Fibroblast of lung (primary cell): ENCODE results near the gene CLDN9. TPM values are rescaled to one million over a fixed set of nuclear protein-coding genes. Genes with fewer than 3 reads are reported as not detected.

Experiments used
- DNase-seq, 2 donors: peaks; one replicate each; pipeline versions ENCODE4 v3.0.0 to v3.0.0-alpha.2; 2010; ENCODE audit warnings: low read depth in 2 of 2
- H2AFZ ChIP-seq: 2 replicates; pipeline ENCODE4 v1.5.1; 2012; ENCODE audit warnings: low read length, control low read depth, inconsistent platforms
- H3K27ac ChIP-seq: 2 replicates; pipeline ENCODE4 v1.5.1; 2011; ENCODE audit warnings: low read length, control low read depth; ENCODE audit not compliant: insufficient read depth
- H3K27me3 ChIP-seq: 2 replicates; pipeline ENCODE4 v1.5.1; 2011; ENCODE audit warnings: mild to moderate bottlenecking, low read length; ENCODE audit not compliant: control insufficient read depth, insufficient read depth
- H3K36me3 ChIP-seq: 2 replicates; pipeline ENCODE4 v1.5.1; 2011; ENCODE audit warnings: low read length; ENCODE audit not compliant: control insufficient read depth, insufficient read depth
- H3K4me1 ChIP-seq: 2 replicates; pipeline ENCODE4 v1.5.1; 2011; ENCODE audit warnings: low read length; ENCODE audit not compliant: control insufficient read depth, insufficient read depth; ENCODE audit errors: extremely low read depth
- H3K4me2 ChIP-seq: 2 replicates; pipeline ENCODE4 v1.5.1; 2011; ENCODE audit warnings: low read length, control low read depth; ENCODE audit not compliant: insufficient read depth; ENCODE audit errors: extremely low read depth
- H3K4me3 ChIP-seq, 4 experiments: fragments of 200-600 bp in 1 of 4; sonication (generic) in 1 of 4; replicated peaks in 1 of 4; 2 replicates each; pipeline ENCODE4 v1.5.1; 2011 to 2016; ENCODE audit warnings: low read length in 4 of 4, low read depth in 3 of 4, mild to moderate bottlenecking in 3 of 4, control low read depth in 2 of 4, inconsistent platforms in 1 of 4, mixed read lengths in 1 of 4; ENCODE audit not compliant: insufficient read depth in 1 of 4; ENCODE audit errors: control extremely low read depth in 1 of 4
- H3K79me2 ChIP-seq: 2 replicates; pipeline ENCODE4 v1.5.1; 2012; ENCODE audit warnings: mild to moderate bottlenecking, low read length, inconsistent platforms; ENCODE audit not compliant: control insufficient read depth, insufficient read depth
- H3K9ac ChIP-seq: 2 replicates; pipeline ENCODE4 v1.5.1; 2011; ENCODE audit warnings: mild to moderate bottlenecking, low read length, control low read depth; ENCODE audit not compliant: insufficient read depth
- H3K9me3 ChIP-seq: 2 replicates; pipeline ENCODE4 v1.5.1; 2012; ENCODE audit warnings: low read depth, low read length; ENCODE audit not compliant: control insufficient read depth, insufficient read depth
- H4K20me1 ChIP-seq: 2 replicates; pipeline ENCODE4 v1.5.1; 2011; ENCODE audit warnings: low read length; ENCODE audit not compliant: control insufficient read depth, insufficient read depth; ENCODE audit errors: extremely low read depth
- CTCF ChIP-seq, 2 donors: IDR thresholded peaks in 1 of 2; conservative IDR thresholded peaks in 1 of 2; 1 replicate in 1 of 2; 2 replicates in 1 of 2; pipeline ENCODE4 v1.5.1; 2011 to 2012; ENCODE audit warnings: low read length in 2 of 2, control low read depth in 1 of 2, inconsistent platforms in 1 of 2, low read depth in 1 of 2, mild to moderate bottlenecking in 1 of 2
- EZH2 ChIP-seq: IDR thresholded peaks from 2 replicates; pipeline ENCODE4 v1.5.1; 2012; ENCODE audit warnings: low read length, control low read depth, mild to moderate bottlenecking; ENCODE audit errors: missing control alignments
- polyA plus RNA-seq, 2 donors: library from polyadenylated mRNA; depleted of rRNA in 1 of 2; stranded (reverse) in 1 of 2; unstranded in 1 of 2; fragments of >200 nt; gene quantifications; 2 replicates each; pipeline ENCODE4 v1.2.1, GENCODE V29; 2011 to 2012; ENCODE audit warnings: missing spikeins in 1 of 2
- total RNA-seq: library from RNA; depleted of rRNA; stranded (reverse); fragments of >200 nt; gene quantifications from 2 replicates; pipeline ENCODE4 v1.2.1, GENCODE V29; 2014

The CLDN9 gene
- total and polyA plus RNA-seq, 2 donors (not counting 1 experiment from before 2014, with no cell fraction given), result not detected

DNA sequence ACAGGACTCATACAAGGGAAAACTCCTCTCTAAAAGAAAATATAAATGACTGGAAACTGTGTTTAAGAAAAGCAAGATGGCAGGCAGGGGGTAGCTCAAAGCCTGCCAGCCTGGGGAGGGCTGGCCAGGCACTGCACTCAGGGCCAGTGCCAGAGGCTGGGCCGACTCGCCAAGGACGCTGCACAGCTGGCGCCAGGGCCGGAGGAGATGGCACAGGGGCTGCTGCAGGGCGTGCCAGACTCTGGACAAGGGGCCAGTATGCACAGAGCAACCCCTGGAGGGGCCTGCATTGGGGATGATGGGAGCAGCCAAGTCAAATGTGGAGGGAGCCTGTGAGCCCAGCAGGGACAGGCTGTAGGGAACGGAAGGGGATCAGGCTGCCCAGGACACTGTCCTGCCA lies 36.5 kb upstream of the CLDN9 start:
- Histone ChIP-seq H3K4me2 (no peak overlapping the region), H3K27me3 (no peaks in the 10 kb centered on the region), H3K79me2 (peaks cover 5% of the 10 kb centered on the region), H2AFZ (no peak overlapping the region), H3K9me3 (no peaks in the 10 kb centered on the region), H3K4me1 (peaks cover 8% of the 10 kb centered on the region), H3K27ac (no peak overlapping the region), H4K20me1 (no peaks in the 10 kb centered on the region), H3K4me3 (no peak overlapping the region), H3K36me3 (peaks cover 2% of the 10 kb centered on the region), H3K9ac (no peak overlapping the region)
- TF ChIP-seq CTCF (conservative IDR thresholded peaks at IDR 0.05 in 1 of 2, IDR thresholded peaks at IDR 0.05 in 1 of 2; ENCODE audit: low read depth in 1 of 2, low read length in 2 of 2) (no peak), EZH2 (no peak)
- no peak for DNase-seq

- H3K27me3 ChIP-seq, result no peaks in the 10 kb centered on the region
- peaks cover 5% of the 10 kb centered on the region for H3K79me2 ChIP-seq
- TF ChIP-seq CTCF (conservative IDR thresholded peaks at IDR 0.05 in 1 of 2, IDR thresholded peaks at IDR 0.05 in 1 of 2; ENCODE audit: low read depth in 1 of 2, low read length in 2 of 2), result no peak
- TF ChIP-seq EZH2, result no peak
- H3K9me3 ChIP-seq, result no peaks in the 10 kb centered on the region
- peaks cover 8% of the 10 kb centered on the region for H3K4me1 ChIP-seq
- H3K9ac ChIP-seq, result no peak overlapping the region
- no peak overlapping the region for H3K4me3 ChIP-seq
- H3K27ac ChIP-seq, result no peak overlapping the region
- H3K4me2 ChIP-seq, result no peak overlapping the region
- no peak overlapping the region for H2AFZ ChIP-seq
- no peaks in the 10 kb centered on the region for H4K20me1 ChIP-seq
- no peak for DNase-seq
- peaks cover 2% of the 10 kb centered on the region for H3K36me3 ChIP-seq
Observed at GRCh38 chr16:2976673-2977072, 36.0 kb upstream of the CLDN9 start.

- no peak overlapping the region for H3K9ac ChIP-seq
- peaks cover 5% of the 10 kb centered on the region for H3K79me2 ChIP-seq
- peaks cover 8% of the 10 kb centered on the region for H3K4me1 ChIP-seq
- H2AFZ ChIP-seq, result no peak overlapping the region
- DNase-seq, result no peak
- TF ChIP-seq CTCF (conservative IDR thresholded peaks at IDR 0.05 in 1 of 2, IDR thresholded peaks at IDR 0.05 in 1 of 2; ENCODE audit: low read depth in 1 of 2, low read length in 2 of 2) (no peak), EZH2 (no peak)
- H4K20me1 ChIP-seq, result no peaks in the 10 kb centered on the region
- H3K36me3 ChIP-seq, result peaks cover 2% of the 10 kb centered on the region
- H3K9me3 ChIP-seq, result no peaks in the 10 kb centered on the region
- no peak overlapping the region for H3K4me3 ChIP-seq
- no peaks in the 10 kb centered on the region for H3K27me3 ChIP-seq
- no peak overlapping the region for H3K4me2 ChIP-seq
- H3K27ac ChIP-seq, result no peak overlapping the region
Observed at GRCh38 chr16:2977440-2977839, 35.3 kb upstream of the CLDN9 start.
